Hippocampal formation (tissue), 2 donors: ENCODE data around the gene EFNB3.
A peak's percentile ranks its signal among the peaks of the same experiment; 100 is the strongest.

Experiments
- DNase-seq, 2 donors: peaks; one replicate each; lab custom pipeline; 2025; lab: John Stamatoyannopoulos, UW

EFNB3 gene

DNA sequence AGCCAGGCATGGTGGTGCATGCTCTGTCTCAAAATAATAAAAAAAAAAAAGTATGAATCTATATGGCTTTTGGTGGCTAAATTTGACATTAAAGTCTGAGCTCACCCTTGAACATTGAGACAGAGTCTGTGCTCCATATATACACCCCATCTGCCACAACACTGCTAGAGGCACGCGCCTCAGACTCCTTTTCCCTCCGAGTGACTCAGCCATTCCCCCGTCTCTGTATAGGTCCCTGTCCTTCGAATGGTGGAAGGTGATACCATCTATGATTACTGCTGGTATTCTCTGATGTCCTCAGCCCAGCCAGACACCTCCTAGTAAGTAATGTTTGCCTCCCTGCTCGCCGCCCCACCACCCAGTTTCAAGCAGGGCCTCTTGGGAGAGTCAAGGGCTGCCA, 4.5 kb upstream of the EFNB3 start:
- DNase-seq = no peak

GRCh38 chr17:7701681-7702080, 3.3 kb upstream of the EFNB3 start:
- DNase-seq = no peak

DNA sequence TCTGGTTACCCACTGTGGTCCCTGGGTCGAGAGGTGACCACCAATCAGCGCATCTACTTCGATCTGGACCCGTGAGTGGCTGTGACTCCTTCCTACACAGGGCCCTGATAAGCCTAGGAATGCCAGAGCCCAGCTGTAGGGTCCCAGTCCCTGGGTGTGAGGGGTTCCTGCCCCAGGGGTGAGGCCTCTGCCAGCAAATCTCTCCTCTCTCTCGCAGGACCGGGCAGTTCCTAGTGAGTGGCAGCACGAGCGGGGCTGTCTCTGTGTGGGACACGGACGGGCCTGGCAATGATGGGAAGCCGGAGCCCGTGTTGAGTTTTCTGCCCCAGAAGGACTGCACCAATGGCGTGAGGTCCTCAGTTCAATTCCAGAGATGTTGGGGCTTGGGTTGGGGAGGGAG, 2.2 kb upstream of the EFNB3 start:
- no peak for DNase-seq

DNA sequence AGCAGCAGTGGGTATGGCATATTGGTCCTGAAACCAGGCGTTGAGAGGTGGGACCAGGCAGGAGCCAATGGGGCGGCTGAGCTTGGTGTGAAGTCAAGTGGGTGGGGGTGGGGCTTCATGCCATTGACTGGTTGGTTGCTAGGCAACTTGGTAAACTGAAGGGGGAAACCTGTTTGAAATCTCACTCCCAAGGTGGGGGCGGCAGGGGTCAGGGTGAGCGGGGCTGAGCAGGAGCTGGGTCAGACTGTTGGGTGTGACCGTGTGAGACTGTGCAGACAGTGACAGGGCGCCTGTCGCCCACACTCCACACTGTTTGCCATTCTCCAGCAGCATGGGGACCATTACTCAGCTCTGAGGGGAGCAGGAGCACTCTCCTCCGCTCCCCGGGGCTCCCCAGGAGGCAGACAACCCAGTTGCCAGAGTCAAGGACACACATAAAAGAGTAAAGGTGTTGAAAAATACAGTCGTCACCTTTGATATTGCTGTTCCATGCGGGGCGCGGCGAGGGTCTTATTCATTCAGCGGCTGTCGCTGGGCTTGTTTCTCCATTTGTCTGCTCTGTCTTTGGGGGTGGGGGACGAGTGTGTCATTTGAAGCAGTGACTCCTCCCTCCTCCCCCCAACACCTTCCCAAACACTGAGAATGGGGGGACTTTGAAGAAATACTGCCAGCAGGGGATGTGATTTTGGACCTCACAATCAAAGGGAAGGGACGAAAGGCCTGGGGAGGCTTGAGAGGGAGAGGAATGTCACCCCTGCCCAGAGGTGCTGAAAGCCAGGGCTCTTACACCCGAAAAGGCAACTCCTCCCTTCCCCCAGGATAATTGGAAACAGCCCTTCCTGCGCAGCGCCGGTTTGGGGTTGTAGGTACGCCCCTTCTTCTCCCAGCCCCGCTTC, 1.2 kb upstream of the EFNB3 start:
- no peak for DNase-seq

DNA sequence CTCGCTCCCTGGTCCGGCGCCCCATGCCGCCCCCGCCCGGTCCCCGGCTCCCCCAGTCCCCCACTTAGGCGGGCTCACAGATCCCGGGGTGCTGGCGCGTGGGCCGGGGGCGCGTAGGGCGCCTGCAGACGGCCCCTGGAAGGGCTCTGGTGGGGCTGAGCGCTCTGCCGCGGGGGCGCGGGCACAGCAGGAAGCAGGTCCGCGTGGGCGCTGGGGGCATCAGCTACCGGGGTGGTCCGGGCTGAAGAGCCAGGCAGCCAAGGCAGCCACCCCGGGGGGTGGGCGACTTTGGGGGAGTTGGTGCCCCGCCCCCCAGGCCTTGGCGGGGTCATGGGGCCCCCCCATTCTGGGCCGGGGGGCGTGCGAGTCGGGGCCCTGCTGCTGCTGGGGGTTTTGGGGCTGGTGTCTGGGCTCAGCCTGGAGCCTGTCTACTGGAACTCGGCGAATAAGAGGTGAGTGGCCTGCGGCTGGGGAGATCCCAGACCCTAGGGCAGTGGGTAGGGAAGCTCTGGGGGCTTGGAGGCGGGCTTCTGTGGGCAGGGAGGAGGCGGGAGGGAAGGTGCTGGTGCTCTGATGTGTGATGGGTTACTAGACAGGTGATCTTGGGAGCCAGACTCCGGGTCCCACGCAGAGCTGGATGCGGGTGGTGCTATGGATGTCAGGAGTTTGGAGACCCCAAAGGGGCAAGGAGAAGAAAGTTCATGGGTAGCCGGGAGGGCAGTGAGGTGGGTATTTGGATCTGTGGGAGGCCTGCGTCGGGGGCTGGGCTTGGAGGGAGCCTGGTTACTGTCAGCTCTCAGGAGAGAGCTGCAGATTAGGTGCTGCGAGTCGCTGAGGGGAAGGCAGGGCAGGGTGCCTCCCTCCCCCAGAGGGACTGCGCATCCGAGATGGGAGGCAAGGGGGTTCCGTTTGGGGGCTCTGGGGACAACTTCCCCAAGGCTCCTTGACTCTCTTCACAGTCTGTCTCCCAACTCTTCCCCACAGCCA, 560 bp downstream of the EFNB3 start:
- no peak for DNase-seq

- DNase-seq = no peak
Observed at GRCh38 chr17:7706631-7707354, 1.8 kb downstream of the EFNB3 start.

DNA sequence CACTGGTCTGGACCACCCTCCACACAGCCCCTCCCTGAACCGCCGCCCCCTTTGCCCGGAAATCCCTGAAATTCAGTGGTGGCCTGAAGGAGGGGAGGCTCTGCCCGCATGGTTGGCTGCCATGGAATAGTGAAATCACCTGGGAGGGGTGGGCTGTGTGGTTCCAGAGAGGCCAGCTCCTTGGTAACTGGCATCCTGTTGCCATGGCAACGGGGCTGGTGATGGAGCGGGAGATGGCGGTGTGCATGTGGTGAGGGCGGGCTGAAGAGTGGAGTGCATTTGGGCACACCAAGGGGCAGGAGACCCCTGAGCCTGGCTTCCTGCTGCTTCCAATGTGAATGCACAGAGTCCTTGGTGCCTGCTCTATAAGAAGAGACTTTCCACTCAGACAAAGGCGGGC, 2.4 kb downstream of the EFNB3 start:
- DNase-seq = no peak

DNA sequence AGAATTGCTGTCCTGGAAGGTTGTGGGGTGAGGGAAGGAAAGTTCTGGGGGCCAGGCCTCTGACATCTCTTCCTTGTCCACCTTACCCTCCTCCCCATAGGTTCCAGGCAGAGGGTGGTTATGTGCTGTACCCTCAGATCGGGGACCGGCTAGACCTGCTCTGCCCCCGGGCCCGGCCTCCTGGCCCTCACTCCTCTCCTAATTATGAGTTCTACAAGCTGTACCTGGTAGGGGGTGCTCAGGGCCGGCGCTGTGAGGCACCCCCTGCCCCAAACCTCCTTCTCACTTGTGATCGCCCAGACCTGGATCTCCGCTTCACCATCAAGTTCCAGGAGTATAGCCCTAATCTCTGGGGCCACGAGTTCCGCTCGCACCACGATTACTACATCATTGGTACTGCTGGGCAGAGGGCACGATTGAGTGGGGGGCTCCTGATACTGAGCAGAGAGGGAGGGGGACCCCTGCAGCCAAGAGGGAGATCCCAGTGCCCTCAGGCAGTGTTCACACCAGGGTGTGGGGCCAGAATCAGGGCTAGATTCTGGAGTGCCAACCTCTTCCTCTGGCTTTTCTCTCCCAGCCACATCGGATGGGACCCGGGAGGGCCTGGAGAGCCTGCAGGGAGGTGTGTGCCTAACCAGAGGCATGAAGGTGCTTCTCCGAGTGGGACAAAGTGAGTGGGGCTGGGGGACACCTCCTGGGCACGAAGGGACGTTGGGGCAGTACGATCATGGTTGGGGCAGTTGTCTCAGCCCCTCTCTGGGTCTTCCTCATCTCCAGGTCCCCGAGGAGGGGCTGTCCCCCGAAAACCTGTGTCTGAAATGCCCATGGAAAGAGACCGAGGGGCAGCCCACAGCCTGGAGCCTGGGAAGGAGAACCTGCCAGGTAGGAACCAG, 3.1 kb downstream of the EFNB3 start:
- no peak for DNase-seq

DNA sequence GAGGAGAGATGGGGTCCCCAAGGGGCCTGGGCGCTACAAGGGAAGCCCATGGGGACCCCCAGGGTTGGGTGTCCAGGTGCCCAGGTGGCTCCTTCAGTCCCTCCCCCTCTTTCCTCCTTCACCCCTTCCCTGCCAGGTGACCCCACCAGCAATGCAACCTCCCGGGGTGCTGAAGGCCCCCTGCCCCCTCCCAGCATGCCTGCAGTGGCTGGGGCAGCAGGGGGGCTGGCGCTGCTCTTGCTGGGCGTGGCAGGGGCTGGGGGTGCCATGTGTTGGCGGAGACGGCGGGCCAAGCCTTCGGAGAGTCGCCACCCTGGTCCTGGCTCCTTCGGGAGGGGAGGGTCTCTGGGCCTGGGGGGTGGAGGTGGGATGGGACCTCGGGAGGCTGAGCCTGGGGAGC, 4.0 kb downstream of the EFNB3 start:
- no peak for DNase-seq

- no peak for DNase-seq
Observed at GRCh38 chr17:7710301-7710700, 5.3 kb downstream of the EFNB3 start.

DNA sequence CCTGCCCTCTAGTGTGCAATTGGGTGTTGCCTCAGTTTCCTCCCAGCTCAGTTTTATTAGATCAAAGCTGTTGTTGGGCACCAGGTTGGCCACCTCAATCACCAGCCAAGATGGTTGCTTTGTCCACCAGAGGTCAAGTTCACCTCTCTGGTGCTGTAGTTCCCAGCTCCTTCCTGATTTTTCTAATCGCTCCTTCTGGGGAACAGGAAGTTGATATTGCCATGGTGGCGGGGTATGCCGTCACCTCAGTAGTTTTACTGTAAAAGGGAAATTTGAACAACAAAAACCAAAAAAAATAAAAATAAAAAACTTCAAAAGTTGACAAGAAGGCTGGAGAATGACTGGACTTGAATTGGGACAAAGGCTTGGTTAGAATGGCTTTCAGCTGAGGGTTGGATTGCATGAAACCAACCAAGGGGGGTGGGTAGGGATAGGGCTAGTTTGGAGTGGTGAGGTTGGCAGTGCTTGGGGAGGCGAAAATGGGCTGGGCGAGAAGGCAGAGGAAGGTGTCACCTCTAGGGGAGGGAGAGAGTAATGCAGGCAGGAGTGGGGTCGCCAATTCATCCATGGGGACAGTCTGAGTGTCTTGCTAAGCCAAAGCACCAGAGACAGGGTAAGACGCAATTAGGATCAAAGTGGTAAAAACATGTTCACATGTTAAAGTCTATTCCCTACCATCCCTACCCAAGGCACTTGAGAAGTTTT, 6.2 kb downstream of the EFNB3 start:
- no peak for DNase-seq

DNA sequence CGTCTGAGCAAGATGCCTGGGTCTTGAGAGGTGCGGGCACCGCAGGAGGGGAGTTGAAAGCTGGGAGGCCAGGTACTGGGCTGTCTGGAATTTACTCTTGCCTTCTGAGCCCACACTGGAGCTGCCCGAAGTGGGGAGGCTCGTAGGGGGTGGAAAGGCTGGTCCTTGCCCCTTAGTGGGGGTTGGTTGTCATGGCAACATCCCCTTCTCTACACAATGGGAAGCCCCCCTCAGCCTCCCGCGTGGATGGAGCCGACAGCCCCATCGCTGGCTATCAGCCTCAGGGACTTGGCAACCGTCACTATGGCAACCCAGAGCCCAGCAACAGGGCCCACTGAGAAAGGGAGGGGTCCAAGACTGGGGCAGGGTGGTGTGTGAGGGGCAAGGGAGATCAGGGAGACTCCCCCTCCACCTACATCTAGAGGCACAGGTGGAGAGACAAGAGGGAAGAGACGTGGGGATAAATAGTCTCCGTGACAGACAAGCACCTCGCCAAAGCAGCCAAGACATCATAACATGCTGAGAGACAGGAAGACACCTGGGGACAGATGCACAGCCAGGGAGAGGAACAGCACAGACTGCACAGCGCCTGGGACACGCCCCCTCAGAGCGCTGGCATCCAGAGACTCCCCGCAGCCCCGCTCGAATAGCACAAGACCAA, 7.2 kb downstream of the EFNB3 start:
- DNase-seq = no peak

GRCh38 chr17:7713782-7714181, 8.8 kb downstream of the EFNB3 start:
- DNase-seq = no peak

GRCh38 chr17:7714721-7715594, 10.0 kb downstream of the EFNB3 start:
- no peak for DNase-seq

DNA sequence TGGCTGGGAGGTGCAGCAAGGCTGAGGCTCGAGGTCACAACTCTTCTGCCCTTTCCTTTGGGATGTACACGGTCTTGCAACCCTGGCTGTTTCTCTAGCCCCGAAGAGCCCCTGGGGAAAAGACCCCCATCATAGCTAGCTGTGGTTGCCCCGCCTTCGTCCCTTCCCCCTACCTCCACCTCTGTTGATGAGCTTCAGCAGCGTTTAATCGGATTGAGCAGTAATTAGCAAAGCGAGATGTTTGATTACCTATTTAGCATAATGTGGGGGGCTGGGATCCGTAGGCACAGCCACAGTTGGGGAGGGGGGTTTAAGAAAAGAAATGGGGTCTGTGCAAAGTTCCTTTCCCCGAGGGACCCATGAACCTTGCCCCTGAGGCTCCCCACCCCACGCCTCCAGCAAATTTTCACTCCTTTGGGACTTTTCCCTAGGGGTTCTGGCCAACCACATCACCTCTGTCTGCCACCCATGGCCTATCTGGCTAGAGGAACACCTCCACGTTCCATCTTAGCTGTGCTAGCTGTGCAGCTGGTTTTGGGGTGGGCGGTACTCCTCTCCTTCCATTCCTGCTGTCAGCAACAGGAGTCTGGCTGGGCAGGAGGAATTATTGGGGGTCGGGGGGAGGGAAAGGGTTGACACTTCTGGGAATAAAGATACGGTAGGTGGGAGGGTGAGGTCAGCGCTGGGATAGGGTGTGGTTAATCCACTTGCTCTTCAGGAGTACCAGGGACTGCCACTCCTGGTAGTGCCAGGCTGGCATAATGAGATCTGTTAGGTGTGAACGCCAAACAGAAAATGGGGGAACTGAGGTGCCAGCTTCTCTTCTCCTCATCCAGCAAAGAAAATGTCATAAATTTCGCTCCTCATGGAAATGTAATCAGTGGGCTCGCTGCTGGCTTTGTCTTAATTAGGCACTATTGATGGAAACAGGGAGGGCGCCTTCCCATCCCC, 11.2 kb downstream of the EFNB3 start:
- no peak for DNase-seq

GRCh38 chr17:7716901-7717755, 12.1 kb downstream of the EFNB3 start, which contains the start of gene DNAH2:
Gene DNAH2, plus strand, starts transcription at chr17:7717744. Its CDS starts 1,991 bp downstream, at chr17:7719735.
- peak; percentile 62 to 66 for DNase-seq
